Urothelium cell line (cell line): ENCODE results near the gene PAQR5.

ENCODE experiments used
- DNase-seq: peaks from one replicate; pipeline ENCODE4 v3.0.0; 2011; ENCODE audit warnings: low spot score, mixed read lengths
- FAIRE-seq: peaks from 2 replicates; lab custom pipeline; 2011; peaks lifted over from hg19 to GRCh38; lab: Jason Lieb, UNC

Gene PAQR5

GRCh38 chr15:69388260-69388705 is 89.6 kb downstream of the PAQR5 start:
- peak; percentile 9 for FAIRE-seq

GRCh38 chr15:69389426-69389825 is 90.7 kb downstream of the PAQR5 start:
- FAIRE-seq (no peak), DNase-seq (no peak)

More at GRCh38 chr15:69388260-69388705, 89.6 kb downstream of the PAQR5 start:
- DNase-seq = no peak

DNA sequence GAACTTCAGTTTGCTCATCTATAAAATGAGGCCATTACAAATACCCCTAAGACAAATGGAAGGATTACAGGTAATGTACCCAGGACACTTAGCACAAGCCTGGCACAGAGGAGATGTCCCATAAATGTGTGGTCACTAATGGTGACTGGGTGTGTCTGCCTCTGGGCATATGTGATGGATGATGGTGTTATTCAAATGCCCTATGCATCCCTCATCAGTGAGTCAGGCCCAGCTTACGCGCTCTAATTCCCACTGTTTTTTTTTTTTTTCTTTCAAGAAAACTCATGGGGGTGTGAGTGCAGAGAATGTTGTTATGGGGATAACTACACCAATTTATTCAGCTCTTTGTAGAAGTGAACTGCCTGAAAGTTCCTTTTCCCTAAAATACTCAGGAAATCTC is 91.9 kb downstream of the PAQR5 start:
- DNase-seq (peak; percentile 43), FAIRE-seq (no peak)

DNA sequence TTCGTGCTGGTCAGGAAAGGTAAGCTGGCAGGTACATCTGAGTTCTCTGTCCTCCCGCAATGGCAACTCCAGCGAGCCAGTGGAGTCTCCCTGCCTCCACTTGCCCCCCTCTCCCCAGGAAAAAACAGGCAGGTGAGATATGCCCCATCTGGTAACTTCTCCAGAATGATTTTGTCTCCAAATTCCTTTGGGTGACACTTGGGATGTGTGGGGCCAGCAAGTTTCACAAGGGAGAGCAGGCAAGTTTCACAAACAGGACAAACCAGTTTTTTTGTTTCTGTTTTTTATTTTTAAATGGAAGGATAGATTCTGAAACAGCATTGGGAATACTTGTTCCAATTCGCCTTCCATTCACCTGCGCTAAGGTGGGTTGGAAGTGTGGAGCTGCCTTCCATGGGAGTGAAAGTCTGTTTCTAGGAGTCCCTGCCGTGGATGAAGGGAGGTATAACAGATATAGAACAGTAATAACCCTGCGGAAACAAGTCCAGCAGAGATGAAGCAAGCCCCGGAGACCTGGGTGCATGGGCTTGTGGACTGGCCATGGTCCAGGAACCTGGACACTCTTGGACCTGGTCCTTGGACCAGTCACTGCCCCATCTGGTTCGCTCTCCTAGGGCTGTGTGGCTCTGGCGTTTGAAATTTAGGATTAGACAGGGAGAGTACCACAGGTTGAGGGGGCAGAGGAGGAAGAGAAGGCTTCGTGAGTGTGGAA is 92.5 kb downstream of the PAQR5 start:
- FAIRE-seq = no peak
- no peak for DNase-seq

- FAIRE-seq (no peak), DNase-seq (peak; percentile 33)
Observed at GRCh38 chr15:69392352-69392751, 93.6 kb downstream of the PAQR5 start.

DNA sequence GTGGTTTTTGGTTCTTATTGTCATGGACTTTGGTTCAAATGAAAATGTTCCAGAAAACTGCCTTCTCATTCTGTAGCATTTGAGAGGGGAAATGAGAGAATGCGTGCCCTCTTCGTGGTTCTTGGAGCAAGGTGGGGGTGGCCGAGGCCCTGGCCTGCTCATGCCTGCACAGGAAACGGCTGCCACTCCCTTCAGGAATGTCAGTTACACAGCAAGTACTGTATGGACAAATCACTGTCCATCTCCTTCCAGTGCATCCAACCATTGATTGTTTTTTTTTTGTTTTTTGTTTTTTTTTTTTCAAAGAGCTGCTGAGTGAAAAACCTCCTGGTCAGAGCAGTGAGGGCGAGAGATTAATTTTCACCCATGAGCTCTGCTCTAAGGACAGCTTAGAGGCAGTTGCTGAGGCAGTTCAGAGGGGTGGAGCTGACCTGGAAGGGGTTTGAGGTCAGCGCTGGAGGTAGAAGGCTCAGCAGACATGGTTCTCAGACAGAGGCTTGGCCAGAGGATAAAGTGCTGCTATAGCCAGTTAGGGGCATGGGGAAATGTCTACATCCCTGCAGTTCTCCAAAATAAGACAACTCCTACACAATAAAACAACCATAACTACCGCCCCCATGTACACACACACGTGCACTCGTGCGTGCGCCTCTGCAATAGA is 95.2 kb downstream of the PAQR5 start:
- FAIRE-seq (no peak), DNase-seq (peak; percentile 62)

- peak; percentile 94 for DNase-seq
- peak; percentile 97 for FAIRE-seq
Observed at GRCh38 chr15:69394556-69395282, 96.0 kb downstream of the PAQR5 start.

GRCh38 chr15:69395460-69395859 is 96.7 kb downstream of the PAQR5 start:
- peak; percentile 37 for FAIRE-seq
- DNase-seq = no peak

DNA sequence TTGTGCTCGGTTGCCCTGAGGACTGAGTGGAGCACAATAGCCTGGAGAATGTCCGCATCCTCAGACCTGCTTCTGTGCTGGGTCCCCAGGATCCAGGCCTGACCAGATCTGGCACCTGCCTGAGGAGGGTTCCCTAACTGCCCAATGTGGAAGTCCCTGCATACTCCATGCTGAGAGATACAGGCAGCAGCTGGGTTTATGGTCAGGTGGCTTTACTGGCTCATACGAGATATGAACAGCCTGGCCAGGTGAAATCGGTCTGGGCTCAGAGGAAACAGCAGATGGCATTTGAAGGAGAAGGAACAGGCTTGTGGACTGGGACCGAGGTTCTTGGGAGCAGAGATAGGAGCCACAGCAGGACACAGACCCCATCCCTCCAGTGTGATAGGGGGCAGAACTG is 97.3 kb downstream of the PAQR5 start:
- DNase-seq = no peak
- FAIRE-seq = no peak

DNA sequence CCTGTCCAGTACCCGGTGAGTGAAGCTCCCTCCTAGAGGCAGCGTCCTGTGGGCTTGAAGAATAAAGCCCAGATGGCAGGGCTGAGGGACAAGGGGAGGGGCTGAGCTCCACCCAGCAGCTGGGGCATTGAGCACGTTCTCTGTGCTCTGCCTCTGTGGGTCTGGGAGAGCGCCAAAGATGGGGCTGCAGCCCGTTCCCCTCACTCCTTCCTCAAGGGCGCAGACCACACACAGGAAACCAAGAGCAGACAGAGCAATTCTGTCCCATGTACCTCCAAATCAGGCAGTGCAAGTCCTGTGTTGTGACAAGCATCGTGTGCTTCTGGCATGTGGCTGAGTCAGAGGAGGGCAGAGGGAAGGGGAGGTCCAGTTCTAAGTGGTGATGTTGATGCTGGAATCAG is 99.8 kb downstream of the PAQR5 start:
- no peak for DNase-seq
- FAIRE-seq = peak; percentile 93

- DNase-seq (no peak), FAIRE-seq (no peak)
Observed at GRCh38 chr15:69400850-69401249, 102.1 kb downstream of the PAQR5 start.

DNA sequence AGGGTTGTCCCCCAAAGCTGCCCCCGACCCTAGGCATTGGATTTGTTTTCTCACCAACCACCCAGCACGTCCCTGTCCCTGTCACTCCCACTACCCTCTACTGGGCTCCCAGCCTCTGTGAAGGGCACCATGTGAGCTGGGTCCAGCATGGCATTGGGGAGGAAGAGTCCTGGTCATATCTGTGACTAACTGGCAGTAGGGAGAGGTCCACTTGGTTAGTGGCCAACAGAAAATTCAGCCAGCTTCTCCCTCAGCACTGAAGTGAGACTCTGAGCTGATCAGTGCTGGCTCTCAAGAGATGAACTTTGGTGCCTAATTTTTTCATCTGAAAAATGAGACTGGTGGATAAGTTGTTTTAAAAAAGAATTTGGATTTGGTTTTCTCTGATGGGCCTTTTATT is 104.1 kb downstream of the PAQR5 start:
- DNase-seq (no peak), FAIRE-seq (no peak)

DNA sequence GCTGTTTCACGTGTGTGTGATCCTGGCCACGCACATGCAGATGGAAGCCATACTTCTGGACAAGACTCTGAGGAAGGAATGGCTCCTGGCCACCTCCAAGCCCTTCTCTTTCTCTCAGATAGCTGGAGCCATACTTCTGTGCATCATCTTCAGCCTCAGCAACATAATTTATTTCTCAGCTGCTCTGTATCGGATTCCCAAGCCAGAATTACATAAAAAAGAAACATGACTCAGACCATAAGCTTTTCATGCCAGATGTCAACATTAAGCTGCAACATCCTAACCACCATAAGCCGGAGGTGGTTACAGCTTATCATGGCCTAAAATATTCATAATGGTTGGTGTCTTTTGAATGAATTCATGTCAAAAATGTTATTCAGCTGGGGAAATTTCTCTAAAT is 104.9 kb downstream of the PAQR5 start:
- DNase-seq (no peak), FAIRE-seq (peak; percentile 59)

GRCh38 chr15:69405110-69405509 is 106.4 kb downstream of the PAQR5 start:
- FAIRE-seq (no peak), DNase-seq (no peak)

- FAIRE-seq = peak; percentile 27
- DNase-seq = no peak
Observed at GRCh38 chr15:69407719-69408400, 109.1 kb downstream of the PAQR5 start.

DNA sequence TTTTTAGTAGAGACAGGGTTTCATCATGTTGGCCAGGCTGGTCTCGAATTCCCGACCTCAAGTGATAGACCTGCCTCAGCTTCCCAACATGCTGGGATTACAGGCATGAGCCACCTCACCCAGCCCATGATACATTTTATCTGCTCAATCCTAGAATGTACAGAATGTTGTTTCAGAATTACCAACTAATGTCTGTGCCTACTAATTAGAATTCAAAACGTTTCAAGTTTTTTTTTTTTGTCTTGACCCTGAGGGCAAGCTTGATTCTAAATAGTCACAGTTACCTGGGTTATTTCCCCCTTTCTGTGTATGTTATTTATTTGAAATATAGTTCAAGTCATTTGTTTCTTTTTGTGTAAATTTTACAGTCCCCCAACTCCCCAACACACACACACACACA is 110.1 kb downstream of the PAQR5 start:
- DNase-seq (no peak), FAIRE-seq (no peak)

DNA sequence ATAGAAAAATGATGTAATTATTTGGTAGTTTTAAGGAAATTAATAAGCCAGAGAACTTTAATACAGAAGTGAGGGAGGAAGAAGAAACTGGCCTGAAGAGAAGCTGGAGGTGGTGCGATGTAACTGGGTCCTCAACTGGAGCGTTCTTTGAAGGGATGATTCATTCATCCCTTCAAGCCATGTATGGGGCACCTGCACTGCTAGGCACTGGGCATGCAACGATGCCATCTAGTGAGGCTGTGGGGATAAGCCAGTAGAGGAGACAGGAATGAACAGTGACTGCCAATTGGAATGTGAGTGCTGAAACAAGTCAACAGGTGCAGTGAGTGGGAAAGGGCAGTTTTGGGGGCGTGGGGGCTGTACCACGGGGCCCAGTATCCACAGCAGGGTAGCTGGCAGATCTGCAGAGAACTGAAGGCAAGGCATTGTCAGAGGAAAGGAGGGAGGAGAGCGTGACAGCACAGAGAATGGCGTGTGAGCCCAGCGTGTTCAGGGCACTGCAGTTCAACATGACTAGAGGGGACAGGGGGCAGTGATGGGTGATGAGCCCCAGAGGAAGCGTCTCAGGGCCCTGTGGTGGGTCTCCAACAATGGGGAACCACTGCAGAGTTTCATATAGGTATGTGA is 111.6 kb downstream of the PAQR5 start:
- FAIRE-seq (peak; percentile 93), DNase-seq (peak; percentile 86)

GRCh38 chr15:69412274-69412673 is 113.6 kb downstream of the PAQR5 start:
- FAIRE-seq (no peak), DNase-seq (no peak)

GRCh38 chr15:69412701-69413100 is 114.0 kb downstream of the PAQR5 start:
- FAIRE-seq = no peak
- DNase-seq = no peak

GRCh38 chr15:69413822-69414700 is 115.3 kb downstream of the PAQR5 start, which contains the start of gene KIF23:
Gene KIF23, plus strand, starts transcription at chr15:69414349. Its CDS starts 117 bp downstream, at chr15:69414466.
- FAIRE-seq = peak; percentile 91

More at GRCh38 chr15:69413822-69414700, 115.3 kb downstream of the PAQR5 start, which contains the start of gene KIF23:
- DNase-seq = peak; percentile 100
